ENCODE data around the gene ADORA2A. TPM values are rescaled to one million over a fixed set of nuclear protein-coding genes. Genes with fewer than 3 reads are reported as not detected.

Gene ADORA2A
- total and polyA plus RNA-seq, 2 of the 8 experiments (the other 6 are each of a cell fraction or from before 2014, with no cell fraction given): 7.1 to 20.3 TPM

DNA sequence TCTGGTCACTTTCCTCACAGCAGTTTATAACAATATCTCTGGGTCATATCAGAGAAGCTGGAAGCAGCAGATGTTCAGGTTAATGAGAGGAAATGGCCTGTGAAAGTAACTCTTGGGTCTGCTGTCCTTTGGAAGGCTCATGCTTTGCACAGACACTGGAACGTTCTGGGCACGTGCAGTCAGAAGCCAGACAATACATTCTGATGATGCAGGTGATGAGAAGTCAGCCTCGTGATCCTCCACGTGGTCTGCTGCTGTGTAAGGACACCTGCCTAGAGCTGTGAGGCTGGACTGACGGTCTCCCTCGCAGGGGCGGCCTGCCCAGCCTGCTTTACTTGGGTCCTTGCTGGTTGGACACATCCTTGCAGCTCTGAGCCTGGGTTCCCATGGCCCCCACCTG, 18.8 kb upstream of the ADORA2A start (continued):
- no peak for TF ChIP-seq CHD2 (IDR thresholded peaks at IDR 0.05; ENCODE audit: low read length)
